Smooth muscle cell of the brain vasculature (primary cell): ENCODE data around the gene MTMR1.

ENCODE experiments used
- DNase-seq: peaks from one replicate; pipeline ENCODE4 v3.0.0-alpha.2; 2012; ENCODE audit warnings: low read depth, low spot score

MTMR1 gene

DNA sequence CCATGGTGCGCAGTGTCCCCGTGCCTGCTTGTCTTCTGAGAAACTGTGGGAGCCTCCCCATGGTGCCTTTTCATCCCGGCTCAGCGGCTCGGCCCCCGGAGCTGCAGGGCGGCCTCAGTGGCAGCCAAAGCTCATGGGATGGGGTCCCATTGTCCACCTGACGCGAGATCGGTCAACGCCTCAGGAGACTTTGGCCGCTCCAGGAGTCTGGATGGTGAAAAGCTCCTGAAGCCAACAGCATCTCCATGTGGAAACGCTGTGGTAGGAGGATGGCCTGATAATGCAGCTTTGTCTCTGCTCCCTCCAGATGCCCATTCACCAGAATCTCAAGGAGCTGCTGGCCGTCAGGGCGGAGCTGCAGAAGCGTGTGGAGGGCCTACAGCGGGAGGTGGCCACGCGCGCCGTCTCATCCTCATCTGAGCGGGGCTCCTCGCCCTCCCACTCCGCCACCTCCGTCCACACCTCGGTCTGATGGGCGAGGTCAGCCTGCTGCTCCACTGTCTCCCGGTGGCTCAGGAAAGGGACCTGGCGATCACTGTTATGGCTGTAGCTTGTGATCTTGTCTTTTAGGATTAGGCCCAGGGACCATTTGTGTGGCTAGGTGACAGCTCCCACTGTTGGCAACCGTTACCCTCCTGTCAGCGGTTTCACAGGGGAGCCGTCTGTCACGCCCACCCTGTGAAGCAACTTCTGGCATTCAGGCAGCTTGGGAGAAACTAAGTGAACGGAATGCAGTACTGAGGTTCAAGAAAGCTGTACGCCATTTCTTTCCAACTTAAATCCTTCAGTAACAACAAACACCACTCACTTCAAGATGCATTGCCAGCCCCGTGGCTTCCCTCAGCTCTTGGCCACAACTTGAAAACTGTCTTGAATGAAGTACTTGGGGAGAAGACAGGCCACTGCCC lies 69.3 kb downstream of the MTMR1 start:
- no peak for DNase-seq

DNA sequence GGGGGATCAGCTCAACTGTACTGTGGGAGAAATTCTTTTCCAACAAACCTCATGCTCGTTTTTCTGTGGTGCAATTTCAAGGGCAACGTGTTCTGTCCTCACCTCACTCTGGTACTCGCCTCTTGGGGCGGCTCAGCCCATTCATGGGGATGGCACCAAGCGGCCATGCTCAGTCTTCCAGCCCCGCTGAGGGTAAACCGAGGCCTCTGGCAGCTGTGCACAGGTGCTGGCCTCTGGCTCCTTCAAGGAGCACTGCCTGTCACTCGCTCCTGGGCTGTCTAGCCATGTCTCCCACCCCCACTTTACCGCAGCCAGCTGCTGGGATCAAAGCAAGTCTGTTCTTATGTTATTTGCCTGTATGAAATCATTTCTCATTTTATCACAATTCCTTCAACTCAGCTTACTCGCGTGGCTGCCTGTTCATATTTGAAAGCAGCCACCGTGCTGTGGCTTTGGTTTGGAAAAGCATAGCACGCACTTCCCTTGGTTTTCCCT lies 70.2 kb downstream of the MTMR1 start:
- DNase-seq: no peak

DNA sequence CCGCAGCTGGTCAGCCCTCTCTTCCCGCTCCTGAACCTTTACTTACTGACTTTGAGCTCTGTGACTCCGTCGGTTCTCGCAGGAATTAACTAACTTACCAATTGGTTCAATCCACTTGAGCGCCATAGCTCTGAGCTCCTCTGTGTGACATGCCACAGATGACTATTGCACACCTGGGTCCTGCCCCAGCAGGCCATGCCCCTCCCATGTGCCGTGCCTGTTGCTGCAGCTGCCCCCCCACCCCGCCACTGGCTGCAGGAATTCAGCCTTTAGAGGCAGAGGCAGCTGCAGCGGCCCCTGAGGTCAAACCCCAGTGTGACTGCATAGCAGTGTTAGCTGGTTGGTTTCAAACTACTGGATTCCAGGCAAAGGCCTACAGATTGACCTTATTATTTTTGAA lies 70.6 kb downstream of the MTMR1 start:
- no peak for DNase-seq

DNA sequence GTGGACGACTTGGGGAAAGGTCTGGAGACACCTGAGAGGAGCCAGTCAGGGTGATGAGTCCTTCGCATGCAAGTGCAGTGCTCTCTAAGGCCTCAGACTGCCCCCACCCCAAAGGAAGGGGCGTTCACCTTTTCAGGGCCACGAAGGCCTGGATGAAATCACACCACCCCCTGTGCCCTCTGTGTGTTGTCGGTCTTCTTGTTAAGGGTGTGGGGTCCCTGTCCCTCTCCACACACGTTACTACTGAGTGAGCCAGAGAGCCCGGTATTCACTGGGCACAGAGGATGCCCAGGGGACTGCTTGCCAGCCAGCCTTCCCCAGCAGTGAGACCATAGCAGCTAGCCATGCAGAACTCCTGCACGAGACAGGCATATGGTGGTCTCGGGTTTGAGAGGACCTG lies 72.0 kb downstream of the MTMR1 start:
- DNase-seq: no peak

DNA sequence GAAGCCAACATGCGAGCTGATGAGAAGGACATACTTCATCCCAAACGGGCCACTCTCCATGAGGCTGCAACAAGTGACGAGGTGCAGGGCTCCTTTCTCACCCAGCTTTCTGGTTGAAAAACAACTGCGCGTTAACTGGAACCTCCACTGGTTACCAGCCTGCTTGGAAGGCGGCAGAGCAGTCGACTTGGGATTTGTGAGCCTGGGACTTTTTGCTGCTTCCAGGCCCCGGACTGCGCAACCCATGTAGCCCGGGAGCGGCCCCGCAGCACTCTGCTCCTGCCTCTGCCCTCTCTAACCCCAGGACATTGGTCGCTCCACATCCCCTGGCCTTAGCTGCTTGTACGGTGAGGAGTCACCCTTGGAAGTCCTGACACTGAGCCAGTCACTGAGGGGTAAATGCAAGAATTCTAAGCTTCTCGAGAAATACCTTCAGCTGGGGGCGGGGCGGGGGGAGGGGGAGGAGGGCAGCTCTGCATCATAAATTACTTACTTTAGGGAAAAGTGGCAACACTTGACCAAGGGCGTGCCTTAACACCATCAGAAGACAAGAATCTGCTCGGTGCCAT lies 72.7 kb downstream of the MTMR1 start:
- no peak for DNase-seq

DNA sequence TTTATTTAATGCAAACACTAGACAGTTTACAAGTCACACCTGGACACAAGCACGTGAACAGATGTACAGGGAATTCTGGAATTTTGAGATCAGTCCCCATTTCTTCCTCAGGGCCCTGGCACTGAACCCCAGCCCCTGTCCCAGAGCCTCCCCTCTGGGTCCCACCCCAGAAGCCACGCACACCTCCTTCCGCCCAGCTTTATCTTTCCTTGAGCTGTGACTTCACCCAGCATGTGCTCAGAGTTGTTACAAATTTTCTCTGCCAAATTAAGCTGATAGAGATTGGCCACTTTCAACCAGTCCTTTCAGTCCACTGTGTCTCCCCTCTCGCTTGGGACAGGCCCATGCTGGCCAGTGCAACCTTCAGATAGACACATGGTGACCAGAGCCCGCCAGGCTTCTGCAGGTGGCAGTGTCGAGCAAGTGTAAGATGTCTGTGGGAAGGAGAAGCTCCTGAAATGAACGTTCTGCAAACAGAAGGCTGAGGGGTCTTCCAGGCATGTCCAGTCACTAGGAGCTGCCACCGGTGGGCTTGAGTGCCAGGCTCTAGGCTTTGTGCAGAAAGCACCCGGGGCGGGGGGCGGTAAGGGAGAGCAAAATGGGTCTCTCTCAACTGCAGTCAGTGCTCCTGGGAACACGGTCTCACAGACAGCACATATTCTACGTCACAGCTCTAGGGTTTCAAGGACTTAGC lies 73.3 kb downstream of the MTMR1 start:
- no peak for DNase-seq

DNA sequence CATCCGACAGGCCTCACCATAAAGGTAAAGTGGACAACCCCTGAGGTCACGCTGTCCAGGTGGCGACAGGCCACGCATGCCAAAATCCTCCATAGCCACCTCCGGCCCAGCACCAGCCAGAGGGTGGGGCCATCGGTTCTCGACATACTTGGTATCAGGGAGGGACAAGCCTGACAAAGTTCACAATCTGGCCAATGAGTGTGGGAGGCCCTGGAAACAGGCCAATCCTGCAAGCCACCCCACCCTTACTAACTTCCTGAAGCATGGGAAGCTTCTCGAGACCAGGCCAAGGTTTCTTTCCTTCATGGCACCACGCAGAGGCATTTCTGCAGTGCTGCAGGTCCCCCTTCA lies 73.8 kb downstream of the MTMR1 start:
- DNase-seq: no peak

DNA sequence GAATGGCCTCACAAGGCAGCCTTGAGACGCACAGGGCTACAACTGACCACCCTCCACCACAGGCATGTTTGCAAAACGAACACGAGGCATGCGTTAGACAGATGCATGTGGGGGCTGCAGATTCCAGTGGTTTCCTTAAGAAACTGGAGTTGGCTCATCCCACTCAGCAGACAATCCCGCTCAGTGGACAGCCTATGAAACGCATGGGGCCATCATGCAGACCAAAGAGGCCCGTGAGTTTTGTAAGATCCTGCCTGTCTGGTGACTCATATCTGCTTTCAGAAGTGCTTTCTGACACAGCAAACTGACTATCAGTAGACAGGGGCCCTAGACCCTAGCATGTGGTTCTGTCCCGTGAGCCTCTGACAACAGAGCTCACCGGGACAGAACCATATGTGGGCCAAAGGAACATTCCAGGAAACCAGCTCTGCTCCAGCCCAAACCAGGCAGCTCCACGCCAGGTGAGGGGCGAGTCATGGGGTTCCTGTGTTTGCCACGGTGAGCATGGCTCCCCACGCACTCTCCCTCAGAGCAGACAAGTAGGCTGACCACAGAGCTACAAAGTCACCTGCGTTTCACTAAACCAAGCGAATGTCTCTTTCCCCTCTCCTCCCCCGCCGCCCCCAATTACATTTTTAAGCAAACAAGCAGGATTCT lies 74.4 kb downstream of the MTMR1 start:
- no peak for DNase-seq

DNA sequence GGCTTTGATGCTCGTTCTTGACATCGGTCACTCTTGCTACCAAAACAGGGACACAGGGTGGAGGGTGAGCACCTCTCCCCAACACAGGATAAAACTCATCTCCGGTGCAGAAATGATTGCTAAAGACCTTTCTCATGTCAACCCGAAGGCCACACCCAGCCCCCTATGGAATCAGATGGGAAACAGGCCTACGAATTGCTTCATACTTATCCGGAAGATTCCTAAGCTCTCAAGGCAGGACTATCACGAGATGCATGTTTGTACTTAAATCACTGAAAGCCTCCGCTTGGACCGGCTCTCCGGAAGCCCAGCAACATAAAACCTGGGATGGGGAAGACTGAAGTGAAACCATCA lies 74.9 kb downstream of the MTMR1 start:
- DNase-seq: no peak

DNA sequence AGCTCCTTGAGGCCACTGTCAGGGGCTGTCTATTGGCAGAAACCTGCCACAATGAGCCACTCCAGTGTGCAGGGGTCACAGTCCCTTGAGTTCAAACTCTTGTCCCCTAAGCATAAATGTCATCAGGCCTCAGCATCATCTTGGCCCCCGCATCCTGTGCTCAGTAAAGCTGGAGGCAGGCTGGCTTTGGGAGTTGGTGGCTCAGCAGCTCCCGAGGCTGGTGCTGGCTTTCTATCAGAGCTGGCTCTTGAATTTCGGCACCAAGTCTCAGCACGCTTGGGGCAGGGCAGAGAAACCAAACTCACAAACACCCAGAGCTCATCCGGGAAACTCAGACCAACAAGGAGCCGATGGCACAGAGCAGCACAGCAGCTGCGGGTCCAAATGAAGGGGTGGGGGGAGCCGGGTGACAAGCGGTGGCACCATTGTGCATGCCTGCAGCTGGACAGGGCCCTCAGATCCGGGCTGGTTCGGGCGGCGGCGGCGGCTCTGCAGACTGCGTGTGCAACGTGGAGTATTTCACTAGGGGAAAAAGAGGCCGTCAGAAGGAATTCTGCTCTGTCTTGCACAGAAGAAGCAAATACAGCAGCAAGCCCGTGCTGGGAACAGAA lies 75.5 kb downstream of the MTMR1 start:
- DNase-seq: no peak

DNA sequence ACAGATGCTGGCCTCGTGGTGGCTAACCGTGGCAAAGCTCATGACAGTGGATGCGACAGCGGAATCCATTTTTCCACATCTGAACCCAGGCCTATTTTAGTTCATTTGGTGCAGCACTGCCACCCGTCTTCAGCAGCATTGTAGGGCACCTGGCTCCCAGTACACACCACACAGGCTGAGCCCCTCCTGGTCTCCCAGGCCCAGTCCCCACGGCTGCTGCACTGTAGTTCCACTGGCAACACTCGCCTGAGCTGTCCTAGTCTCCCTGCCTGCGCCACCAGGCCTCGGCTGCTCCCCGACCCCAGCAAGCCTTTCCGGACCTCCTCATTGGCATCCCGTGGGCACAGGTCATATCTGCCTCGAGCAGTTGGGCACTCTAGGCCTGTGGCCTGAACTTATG lies 76.2 kb downstream of the MTMR1 start:
- no peak for DNase-seq

DNA sequence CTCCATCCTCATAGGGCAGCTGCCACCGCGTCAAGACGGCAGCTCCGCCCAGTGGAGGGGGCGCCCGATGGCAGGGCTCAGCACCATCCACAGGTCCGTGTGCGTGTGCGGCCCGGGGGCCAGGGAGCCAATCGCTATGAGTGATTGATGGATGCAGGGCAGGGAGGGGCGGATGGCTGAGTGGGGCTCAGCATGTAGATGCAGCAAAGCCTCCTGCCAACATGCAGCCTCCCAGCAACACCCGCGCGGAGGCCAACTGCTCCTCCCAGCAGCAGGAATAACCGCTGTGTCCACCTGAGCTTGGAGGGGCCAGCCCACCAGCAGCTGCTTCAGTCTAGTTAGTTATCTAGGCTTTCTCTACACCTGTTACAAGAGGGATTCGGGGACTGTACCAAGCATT lies 77.4 kb downstream of the MTMR1 start:
- no peak for DNase-seq

DNA sequence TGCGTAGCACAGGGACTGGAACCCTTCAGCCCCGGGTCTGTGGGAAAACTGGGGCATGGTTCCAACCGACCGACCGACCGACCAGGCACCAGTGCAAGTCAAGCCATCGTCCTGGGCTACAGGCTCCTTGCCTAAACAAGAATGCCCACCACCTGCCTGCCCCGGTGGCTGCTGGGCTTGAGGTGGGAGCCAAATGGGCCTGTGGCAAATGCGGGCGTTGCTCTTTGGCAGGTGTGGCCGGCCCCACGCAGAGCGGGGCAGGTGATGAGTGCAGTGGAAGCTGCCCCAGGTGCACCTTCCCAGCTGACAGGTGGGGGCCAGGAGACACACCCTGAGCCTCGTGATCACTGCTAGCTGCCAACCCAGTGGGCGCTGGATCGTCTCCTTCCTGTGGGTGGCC lies 77.9 kb downstream of the MTMR1 start:
- DNase-seq: no peak

DNA sequence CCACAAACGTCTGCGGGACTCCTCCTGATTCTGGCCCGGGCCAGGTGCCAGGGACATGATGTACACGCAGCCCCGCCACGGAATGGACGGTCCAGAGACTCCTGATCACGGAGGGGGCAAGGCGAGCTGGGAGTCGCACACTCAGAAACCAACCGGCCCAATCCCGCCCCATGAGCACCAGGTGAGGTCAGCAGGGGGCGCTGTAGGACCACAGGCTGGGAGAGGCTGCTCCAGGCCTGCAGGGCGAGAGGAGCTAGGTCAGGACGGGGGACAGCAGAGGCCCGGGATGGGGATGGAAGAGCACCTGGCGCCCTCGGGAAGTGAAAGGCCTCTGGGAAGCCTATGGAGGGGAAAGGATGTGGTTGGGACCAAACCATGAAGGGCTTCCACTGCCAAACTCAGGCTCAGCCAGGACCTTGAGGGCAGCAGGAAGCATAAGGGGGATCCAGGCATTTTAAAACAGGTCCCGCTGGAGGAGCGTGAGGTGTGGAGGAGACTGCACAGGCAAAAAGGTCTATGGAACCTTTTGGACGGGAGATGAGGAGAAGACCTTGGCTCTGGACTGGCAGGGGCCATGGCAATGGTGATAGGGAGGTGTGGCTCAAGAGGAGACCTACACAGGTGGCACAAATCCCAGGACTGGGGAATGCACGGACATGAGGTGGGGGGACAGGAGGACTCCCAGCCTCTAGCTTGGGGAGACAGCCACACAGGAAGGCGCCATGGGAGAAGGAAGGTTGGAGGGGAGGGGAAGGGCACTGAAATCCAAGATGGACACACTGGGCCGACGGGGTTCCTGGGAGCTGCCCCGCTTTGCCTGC lies 79.2 kb downstream of the MTMR1 start:
- DNase-seq: no peak

DNA sequence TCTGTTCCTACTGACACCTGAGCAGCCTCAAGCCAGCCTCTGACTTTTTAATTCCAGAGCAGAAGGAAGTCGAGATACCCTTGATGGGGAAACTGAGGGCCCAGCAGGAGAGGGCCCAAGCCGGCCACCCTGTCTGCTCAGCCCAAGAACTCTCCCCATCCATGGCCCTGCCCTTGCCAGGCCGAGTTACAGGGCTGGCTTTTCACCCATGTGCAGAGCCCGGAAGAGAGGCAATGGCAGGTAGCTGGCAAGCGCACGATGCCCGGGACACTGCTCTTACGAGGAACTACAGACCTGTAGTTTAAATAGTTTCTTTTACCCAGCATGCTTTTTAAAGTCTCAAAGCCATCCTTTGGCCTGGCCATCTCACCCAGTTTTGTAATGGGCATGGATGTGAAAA lies 79.9 kb downstream of the MTMR1 start:
- DNase-seq: no peak

DNA sequence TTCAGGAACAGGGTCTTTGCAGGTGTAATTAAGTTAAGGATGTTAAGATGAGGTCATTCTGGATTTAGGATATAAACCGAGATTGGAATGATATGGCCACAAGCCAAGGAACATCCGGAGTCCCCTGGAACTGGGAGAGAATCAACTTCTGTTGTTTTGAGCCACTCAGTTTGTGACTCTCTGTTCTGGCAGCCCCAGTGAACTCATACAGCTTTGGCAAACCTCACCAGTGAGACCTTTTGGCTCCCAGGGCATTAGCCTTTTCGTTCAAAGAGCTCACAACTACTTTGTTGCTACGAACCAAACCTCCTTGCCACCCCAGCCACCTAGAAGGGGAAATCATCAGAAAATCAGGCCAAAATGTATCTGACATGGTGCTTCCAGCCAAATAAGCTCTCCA lies 80.4 kb downstream of the MTMR1 start:
- DNase-seq: no peak

DNA sequence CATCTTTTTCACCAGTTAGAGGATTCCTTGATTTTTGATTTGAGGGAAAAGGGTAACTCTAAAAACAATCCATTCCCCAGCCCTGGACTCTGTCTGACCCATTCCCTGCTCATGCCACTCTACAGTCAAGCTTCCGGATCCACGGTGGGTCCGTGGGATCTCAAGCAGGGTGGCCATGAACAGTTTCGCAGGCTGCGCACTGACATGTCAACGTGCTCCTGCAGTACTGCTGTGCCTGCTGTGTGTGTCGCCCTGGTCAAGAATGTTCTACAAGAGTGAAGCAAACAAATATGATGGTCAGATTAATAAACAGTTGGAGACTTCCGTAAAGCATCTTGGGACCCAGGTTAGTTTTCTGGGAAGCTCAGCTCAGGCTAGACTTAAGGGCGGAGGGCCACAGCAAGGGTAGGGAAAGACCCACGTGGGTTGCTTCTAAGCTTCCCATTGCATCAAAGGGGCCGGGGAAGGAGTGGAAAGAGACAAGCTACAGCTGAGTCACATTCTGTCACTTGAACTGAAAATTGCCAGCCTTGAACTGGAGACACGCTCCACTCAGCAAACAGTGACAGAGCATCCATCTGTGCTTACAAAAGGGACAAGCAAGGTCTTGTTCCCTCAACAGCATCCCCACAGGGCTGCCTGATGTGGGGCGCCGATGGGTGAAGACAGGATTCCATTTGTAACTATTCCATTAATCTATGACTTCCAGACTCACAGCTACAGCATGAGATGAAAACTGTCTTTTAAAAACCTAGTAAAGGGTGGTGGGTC lies 81.8 kb downstream of the MTMR1 start:
- DNase-seq: no peak

DNA sequence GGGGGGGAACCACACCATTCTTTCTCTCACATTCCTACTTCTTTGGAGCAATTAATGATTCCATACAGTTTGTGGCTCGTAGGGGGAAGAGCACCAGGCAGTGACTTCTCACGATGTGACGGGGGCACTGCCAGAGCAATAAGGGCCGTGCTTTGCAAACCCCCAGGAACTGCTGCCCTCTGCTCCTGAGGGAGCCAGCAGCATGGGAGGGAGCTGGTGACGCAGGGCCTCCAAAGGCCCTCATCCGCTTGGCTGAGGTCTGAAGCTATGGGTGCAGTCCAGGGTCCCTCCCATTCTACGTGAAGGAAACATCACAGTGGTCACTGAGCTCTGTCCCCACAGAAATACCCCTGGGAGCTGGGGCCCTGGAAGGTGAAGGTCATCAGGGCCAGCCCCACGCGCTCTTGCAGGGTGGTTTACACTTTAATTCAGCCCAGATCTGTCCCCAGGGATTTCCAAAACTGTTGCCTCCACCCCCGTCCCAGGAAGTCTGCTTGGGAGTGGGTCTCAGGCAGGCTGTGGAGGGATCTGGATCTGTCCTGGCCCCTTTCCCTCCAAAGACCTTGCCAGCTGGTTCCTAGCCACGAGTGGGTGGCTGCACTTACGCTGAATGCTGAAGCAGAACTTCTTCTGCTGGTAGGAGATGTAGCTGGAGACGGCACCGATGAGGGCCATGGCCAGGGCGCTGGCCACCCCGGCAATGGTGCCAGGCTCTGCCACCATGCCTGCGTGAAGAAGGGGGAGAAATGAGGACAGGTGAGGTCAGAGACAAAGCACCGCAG lies 82.6 kb downstream of the MTMR1 start:
- DNase-seq: no peak

DNA sequence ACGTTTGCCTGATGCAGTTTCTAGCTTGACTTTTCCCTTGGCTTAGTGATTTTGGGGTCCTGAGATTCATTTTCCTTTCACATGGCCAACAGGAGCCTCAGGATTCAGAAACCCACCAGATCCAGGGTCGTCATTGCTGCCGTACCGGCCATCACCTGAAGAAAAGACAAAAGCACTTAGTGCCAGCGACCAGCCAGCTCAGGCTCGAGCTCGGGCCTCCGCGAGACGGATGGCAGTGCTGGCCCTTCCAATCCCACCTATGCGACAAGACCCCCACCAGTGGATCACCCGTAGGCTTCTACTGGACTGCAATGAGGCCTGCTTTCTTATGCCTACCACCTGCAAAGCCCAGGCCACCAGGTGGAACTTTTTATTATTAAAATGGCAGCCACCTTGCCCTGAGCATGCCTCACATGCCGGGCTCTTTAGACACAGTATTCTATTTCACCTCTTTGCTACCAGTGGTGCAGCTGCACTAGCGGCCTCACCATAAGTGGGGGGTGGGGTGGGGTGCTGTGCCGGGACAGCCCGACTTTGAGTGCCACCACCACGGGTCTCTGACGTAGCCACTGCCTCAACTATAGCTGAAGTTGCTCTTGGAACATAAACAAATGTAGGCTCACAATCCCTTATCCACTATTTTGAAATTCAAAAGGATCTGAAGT lies 84.3 kb downstream of the MTMR1 start:
- DNase-seq: no peak
